Measurements from ENCODE around the gene GGCX.
"Not testable (repeated sequence)": the region's sequence is repeated elsewhere in the genome, so short reads cannot be mapped to it uniquely, and the experiment has no call there.

Gene GGCX

GRCh38 chr2:85561280-85562212 is at the start of gene GGCX:
Gene GGCX, minus strand, starts transcription at chr2:85561493. Its CDS starts 65 bp downstream, at chr2:85561428.
- DNase-seq, result peak; percentile 92

- DNase-seq, result no peak
Observed at GRCh38 chr2:85607268-85608215, 46.2 kb upstream of the GGCX start.

- DNase-seq, result no peak
Observed at GRCh38 chr2:85606116-85606455, 44.8 kb upstream of the GGCX start.

GRCh38 chr2:85605406-85606115 is 44.3 kb upstream of the GGCX start:
- no peak for DNase-seq

- DNase-seq, result no peak
Observed at GRCh38 chr2:85604568-85605339, 43.5 kb upstream of the GGCX start.

GRCh38 chr2:85604133-85604444 is 42.8 kb upstream of the GGCX start:
- DNase-seq, result not testable (repeated sequence)

- DNase-seq, result peak; percentile 82
Observed at GRCh38 chr2:85602476-85603234, 41.4 kb upstream of the GGCX start, which contains the start of gene TMEM150A. Gene TMEM150A, minus strand, starts transcription at chr2:85602698. Its CDS starts 750 bp downstream, at chr2:85601948.

- DNase-seq, result no peak
Observed at GRCh38 chr2:85601771-85602475, 40.6 kb upstream of the GGCX start.

- DNase-seq, result no peak
Observed at GRCh38 chr2:85600951-85601770, 39.9 kb upstream of the GGCX start.

GRCh38 chr2:85600235-85600575 is 38.9 kb upstream of the GGCX start:
- DNase-seq, result no peak

- no peak for DNase-seq
Observed at GRCh38 chr2:85599468-85600234, 38.4 kb upstream of the GGCX start.

GRCh38 chr2:85598594-85599340 is 37.5 kb upstream of the GGCX start:
- DNase-seq, result no peak

GRCh38 chr2:85597241-85597640 is 35.9 kb upstream of the GGCX start:
- no peak for DNase-seq

- no peak for DNase-seq
Observed at GRCh38 chr2:85596486-85597143, 35.3 kb upstream of the GGCX start.

- no peak for DNase-seq
Observed at GRCh38 chr2:85596026-85596333, 34.7 kb upstream of the GGCX start.

- peak; percentile 93 for DNase-seq
Observed at GRCh38 chr2:85595301-85596025, 34.2 kb upstream of the GGCX start, which contains the start of gene RNF181. Gene RNF181, plus strand, starts transcription at chr2:85595745. Its CDS starts 19 bp downstream, at chr2:85595764.

- no peak for DNase-seq
Observed at GRCh38 chr2:85594715-85595300, 33.5 kb upstream of the GGCX start.

Data from COR-L47 (cell line).